Heart right ventricle (tissue), 16 donors: Measurements from ENCODE around the gene ADCY2. TPM values are rescaled to one million over a fixed set of nuclear protein-coding genes. Genes with fewer than 3 reads are reported as not detected.

Source experiments
- ATAC-seq, 8 donors: fragments of 200-7000 bp; cut with Tn5 transposase; one replicate each; pipeline ENCODE4 v1.9.1; 2020; ENCODE audit warnings: mild to moderate bottlenecking in 8 of 8, moderate library complexity in 8 of 8, moderate number of reproducible peaks in 1 of 8
- DNase-seq, 2 donors: peaks; one replicate each; pipeline ENCODE4 v3.0.0-alpha.2; 2020
- H3K27ac ChIP-seq, 10 donors: fragments of 200-600 bp; sonication (generic) in 2 of 10; one replicate each; pipeline versions ENCODE4 v1.5.0 to v1.8.0; 2020 to 2022; ENCODE audit warnings: mild to moderate bottlenecking in 3 of 10
- H3K27me3 ChIP-seq, 7 donors: fragments of 200-600 bp; one replicate each; pipeline ENCODE4 v1.8.0; 2021 to 2022; ENCODE audit warnings: mild to moderate bottlenecking in 2 of 7
- H3K36me3 ChIP-seq, 9 donors: fragments of 200-600 bp; sonication (generic) in 1 of 9; one replicate each; pipeline versions ENCODE4 v1.5.0 to v1.8.0; 2020 to 2022; ENCODE audit warnings: mild to moderate bottlenecking in 2 of 9
- H3K4me1 ChIP-seq, 9 donors: fragments of 200-600 bp; sonication (generic) in 1 of 9; one replicate each; pipeline versions ENCODE4 v1.5.0 to v1.8.0; 2020 to 2022; ENCODE audit warnings: mild to moderate bottlenecking in 4 of 9
- H3K4me3 ChIP-seq, 10 donors: fragments of 200-600 bp; sonication (generic) in 2 of 10; one replicate each; pipeline versions ENCODE4 v1.5.0 to v1.8.0; 2020 to 2022; ENCODE audit warnings: mild to moderate bottlenecking in 7 of 10, moderate library complexity in 2 of 10
- H3K9me3 ChIP-seq, 11 donors: fragments of 200-600 bp in 10 of 11; sonication (generic) in 2 of 11; one replicate each; pipeline versions ENCODE4 v1.5.0 to v1.8.0; 2013 to 2022; ENCODE audit warnings: mild to moderate bottlenecking in 2 of 11, control low read depth in 1 of 11, moderate library complexity in 1 of 11
- CTCF ChIP-seq, 9 donors: fragments of 200-600 bp; sonication (generic) in 2 of 9; IDR thresholded peaks; one replicate each; pipeline versions ENCODE4 v1.5.0 to v1.8.0; 2021 to 2022; ENCODE audit warnings: antibody characterized with exemption in 9 of 9, mild to moderate bottlenecking in 5 of 9, moderate library complexity in 1 of 9
- WGBS, 2 donors: extraction: QIAGEN DNeasy Blood & Tissue Kit; methylation state at CpG; one replicate each; pipeline ENCODE4 v1.1.7; 2013; ENCODE audit warnings: inconsistent platforms in 1 of 2; 5-methylcytosine and 5-hydroxymethylcytosine counted together
- intact Hi-C, 10 donors: fragments of 100-400 bp; cut with DNase I; formaldehyde crosslinking; loops; one replicate each; pipeline versions ENCODE4 v1.11.1 to v1.14.2; 2022
- polyA plus RNA-seq, 2 donors: library from polyadenylated mRNA; stranded (reverse); fragments of 200-250 nt; gene quantifications; one replicate each; pipeline ENCODE4 v1.2.3, GENCODE V29; 2013
- total RNA-seq, 10 donors: library from RNA; stranded (reverse); fragmentation: NEBNext Ultra II Directional in 3 of 10; extraction: Animal tissue kit (Norgen Biotek cat#: 25700) in 3 of 10; gene quantifications; one replicate each; pipeline versions ENCODE4 v1.2.1 to v1.2.4, GENCODE V29; 2021 to 2023
- donor health status: Arrhythmogenic right ventricular cardiomyopathy.
- donor health status: ischemic (EF 13 %, LVEDD 7.1; RV severe dilation, severe dysfunction).
- donor health status: healthy with polysubstance abuse.
- donor health status: DM: no; HTN: yes; CAD: no.
- donor health status: DM: no; HTN: no; CAD: no.
- donor health status: ischemic (EF 25% LVEDD 6.9; RV normal size, moderate dysfunction).
- donor health status: ischemic (EF 25% LVEDD 5.7; RV mildly dilated, moderate dysfunction).
- donor health status: healthy.
- donor health status: DM: yes; HTN: yes; CAD: no.
- donor health status: Ischemic cardiomyopathy.
- donor health status: ischemic (EF 35%, LVEDD 5.7; RV mildly dilated, moderate dysfunction).
- donor health status: nonischemic (EF 11% LVEDD 7.7; RV severe dilation, severe dysfunction).
- donor health status: DM: yes; HTN: yes; CAD: no.
- donor health status: PGD.
- donor health status: ischemic (EF 29% LVEDD 5.4; RV normal size, mild dysfunction).
- donor health status: nonischemic (EF 23%, LVEDD 6.1; RV moderate dilation, normal function).

ADCY2 gene
- total and polyA plus RNA-seq, 12 donors, result 0.04 to 0.90 (median 0.17) TPM

- 75 to 82% methylated on average over 1 of the region's 1 CpG for WGBS, 2 donors
- Histone ChIP-seq H3K9me3 (no peaks in the 10 kb centered on the region), H3K4me1 (no peaks in the 10 kb centered on the region), H3K27ac (no peak overlapping the region), H3K36me3 (no peaks in the 10 kb centered on the region), H3K27me3 (no peaks in the 10 kb centered on the region), H3K4me3 (no peak overlapping the region)
- intact Hi-C loops, result no loop called here
- ATAC-seq, result no peak
- no peak for DNase-seq
- TF ChIP-seq CTCF (IDR thresholded peaks at IDR 0.05), result no peak
These were observed 272.2 kb downstream of the ADCY2 start for GRCh38 chr5:7668161-7668560.

GRCh38 chr5:7668627-7669026 lies 272.7 kb downstream of the ADCY2 start:
- ATAC-seq (no peak), DNase-seq (no peak)
- H3K9me3 ChIP-seq, result no peaks in the 10 kb centered on the region
- intact Hi-C loops, result no loop called here
- H3K36me3 ChIP-seq, result no peaks in the 10 kb centered on the region
- no peak for TF ChIP-seq CTCF (IDR thresholded peaks at IDR 0.05)
- H3K27me3 ChIP-seq, result no peaks in the 10 kb centered on the region
- H3K27ac ChIP-seq, result no peak overlapping the region
- no peak overlapping the region for H3K4me3 ChIP-seq
- H3K4me1 ChIP-seq, result no peaks in the 10 kb centered on the region

GRCh38 chr5:7671381-7671993 lies 275.5 kb downstream of the ADCY2 start:
- TF ChIP-seq CTCF (IDR thresholded peaks at IDR 0.05), result no peak
- WGBS, 2 donors, result 79 to 82% methylated on average over 7 of the region's 7 CpGs
- DNase-seq, result no peak
- Histone ChIP-seq H3K9me3 (no peaks in the 10 kb centered on the region), H3K4me1 (no peaks in the 10 kb centered on the region), H3K36me3 (no peaks in the 10 kb centered on the region), H3K27me3 (no peaks in the 10 kb centered on the region), H3K4me3 (no peak overlapping the region), H3K27ac (no peak overlapping the region)
- no peak for ATAC-seq
- intact Hi-C loops, result no loop called here

- no peaks in the 10 kb centered on the region for H3K27me3 ChIP-seq
- no peaks in the 10 kb centered on the region for H3K4me1 ChIP-seq
- intact Hi-C loops, result no loop called here
- no peaks in the 10 kb centered on the region for H3K9me3 ChIP-seq
- DNase-seq (no peak), ATAC-seq (no peak)
- no peak for TF ChIP-seq CTCF (IDR thresholded peaks at IDR 0.05)
- 65 to 74% methylated on average over 7 of the region's 7 CpGs for WGBS, 2 donors
- no peak overlapping the region for H3K4me3 ChIP-seq
- no peak overlapping the region for H3K27ac ChIP-seq
- no peaks in the 10 kb centered on the region for H3K36me3 ChIP-seq
These were observed 277.7 kb downstream of the ADCY2 start for GRCh38 chr5:7673658-7674057.
